ENCODE results near the gene DECR2. TPM values are rescaled to one million over a fixed set of nuclear protein-coding genes. Genes with fewer than 3 reads are reported as not detected.

Gene DECR2
- total and polyA plus RNA-seq, 2 of the 4 experiments (the other 2 are of a cell fraction) = 3.9 to 26.7 TPM

DNA sequence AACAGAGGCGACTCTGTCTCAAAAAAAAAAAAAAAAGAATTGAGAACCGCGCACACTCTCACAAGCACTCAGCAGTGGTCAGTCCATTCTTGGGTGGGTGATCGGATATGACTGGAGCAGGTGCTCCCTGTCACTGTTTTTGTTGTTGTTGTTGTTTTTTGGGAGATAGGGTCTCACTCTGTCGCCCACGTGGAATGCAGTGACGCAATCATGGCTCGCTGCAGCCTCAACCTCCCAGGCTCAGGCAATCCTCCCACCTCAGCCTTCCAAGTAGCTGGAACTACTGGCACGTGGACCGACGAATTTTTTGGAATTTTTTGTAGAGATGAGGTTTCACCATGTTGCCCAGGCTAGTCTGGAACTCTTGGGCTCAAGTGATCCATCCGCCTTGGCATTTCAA lies 53.8 kb downstream of the DECR2 start:
- BruUV-seq (replicated peaks) = no TSS peak
- H3K4me3 ChIP-seq (ENCODE audit: insufficient read depth, low read depth, low read length) = no peak overlapping the region
- H3K4me1 ChIP-seq (ENCODE audit: control insufficient read depth, insufficient read depth, low read length) = peaks cover 9% of the 10 kb centered on the region
- ChIA-PET CTCF (no interaction called here), POLR2A (ENCODE audit: unreplicated experiment) (no interaction called here)
- H3K4me2 ChIP-seq (ENCODE audit: low read depth, low read length) = no peak overlapping the region
- intact Hi-C loops (cut with micrococcal nuclease) = no loop called here
- no peak overlapping the region for H4K8ac ChIP-seq (ENCODE audit: low read depth in 2 of 2, low read length in 2 of 2)
- H2BK20ac ChIP-seq (ENCODE audit: low read depth, low read length) = no peak overlapping the region
- no peak overlapping the region for H2AK9ac ChIP-seq (replicated peaks; ENCODE audit: low read depth, low read length, poor library complexity)
- peaks cover 11 to 47% of the 10 kb centered on the region in 2 experiments for H3K79me1 ChIP-seq (ENCODE audit: low read depth in 1 of 2, low read length in 2 of 2)
- TF ChIP-seq CEBPB (IDR thresholded peaks at IDR 0.05; ENCODE audit: low read depth, low read length) = peak; percentile 62
- TF ChIP-seq NFE2L2 (IDR thresholded peaks at IDR 0.05; ENCODE audit: low read depth, low read length) = no peak
- dilution Hi-C loops (cut with HindIII; ENCODE audit: low sequenced_read_pairs, unreplicated experiment) = no loop called here
- H3K9me1 ChIP-seq (ENCODE audit: insufficient read depth, low read length) = peaks cover 13% of the 10 kb centered on the region; the same call in 1 of the 2 replicates
- peaks cover 37% of the 10 kb centered on the region for H4K20me1 ChIP-seq (ENCODE audit: insufficient read depth, low read length)
- H3K23ac ChIP-seq (ENCODE audit: low read depth, low read length) = no peak overlapping the region
- H3K27me3 ChIP-seq (ENCODE audit: control insufficient read depth, insufficient read depth, low read length) = no peaks in the 10 kb centered on the region
- WGBS, 2 experiments (ENCODE audit: extremely low coverage in 2 of 2, insufficient read length in 1 of 2) = 100% methylated on average over 1 of the region's 12 CpGs; no CpG with 5 or more reads in 1 of the 2 experiments
- H3K56ac ChIP-seq (ENCODE audit: extremely low read depth, insufficient read depth, low read length) = no peak overlapping the region
- H4K5ac ChIP-seq (ENCODE audit: low read depth, low read length) = no peak overlapping the region
- no peak overlapping the region for H3K18ac ChIP-seq (ENCODE audit: low read depth, low read length)
- DNase-seq (no peak), ATAC-seq (ENCODE audit: low read depth) (no peak)
- no peak overlapping the region for H3K9ac ChIP-seq (ENCODE audit: low read depth, low read length)
- no peaks in the 10 kb centered on the region for H3K9me3 ChIP-seq (ENCODE audit: control insufficient read depth, insufficient read depth, low read length)
- no peak overlapping the region for H2BK120ac ChIP-seq (ENCODE audit: low read depth, low read length)
- no peak overlapping the region for H2AFZ ChIP-seq (replicated peaks; ENCODE audit: low read length, poor library complexity)
- H2BK15ac ChIP-seq (ENCODE audit: low read depth, low read length) = no peak overlapping the region
- no peak overlapping the region for H4K91ac ChIP-seq (ENCODE audit: insufficient read depth, low read depth, low read length)
- H3K36me3 ChIP-seq (ENCODE audit: control insufficient read depth, insufficient read depth, low read length) = no peaks in the 10 kb centered on the region
- no peak overlapping the region for H2AK5ac ChIP-seq (ENCODE audit: low read depth, low read length)
- H2BK5ac ChIP-seq (ENCODE audit: low read depth, low read length, poor library complexity, severe bottlenecking) = no peak overlapping the region
- H3K4ac ChIP-seq (ENCODE audit: low read depth, low read length) = no peak overlapping the region
- H3K27ac ChIP-seq (ENCODE audit: insufficient read depth, low read length) = no peak overlapping the region
- in situ Hi-C loops (cut with MboI; ENCODE audit: low sequenced_read_pairs) = no loop called here
- no peak overlapping the region for H3K14ac ChIP-seq (replicated peaks; ENCODE audit: low read depth, low read length)

Data from IMR-90 (cell line).